Measurements from ENCODE around the gene SUMF1.

The SUMF1 gene

GRCh38 chr3:4511491-4512262, 44.6 kb upstream of the SUMF1 start:
- no peaks in the 10 kb centered on the region for H3K36me3 ChIP-seq
- H3K9me3 ChIP-seq, result no peaks in the 10 kb centered on the region
- H3K27ac ChIP-seq, result no peak overlapping the region
- peaks cover 0 to 98% (median 36%) of the 10 kb centered on the region in 4 donors for H3K4me1 ChIP-seq
- H3K27me3 ChIP-seq, result no peaks in the 10 kb centered on the region
- no peak for DNase-seq
- intact Hi-C loops (cut with DNase I; ENCODE audit: low total_unique reads), result no loop called here
- TF ChIP-seq CTCF (IDR thresholded peaks at IDR 0.05), result no peak
- H3K4me3 ChIP-seq, result no peak overlapping the region

GRCh38 chr3:4509983-4510755, 43.1 kb upstream of the SUMF1 start:
- no peak for DNase-seq
- H3K4me1 ChIP-seq, result peaks cover 0 to 98% (median 38%) of the 10 kb centered on the region in 4 donors
- intact Hi-C loops (cut with DNase I; ENCODE audit: low total_unique reads), result no loop called here

GRCh38 chr3:4509043-4509442, 42.0 kb upstream of the SUMF1 start:
- Histone ChIP-seq H3K9me3 (no peaks in the 10 kb centered on the region), H3K4me1 (peaks cover 0 to 98% (median 44%) of the 10 kb centered on the region in 4 donors), H3K27me3 (no peaks in the 10 kb centered on the region), H3K27ac (no peak overlapping the region), H3K4me3 (no peak overlapping the region), H3K36me3 (no peaks in the 10 kb centered on the region)
- TF ChIP-seq CTCF (IDR thresholded peaks at IDR 0.05), result no peak
- no peak for DNase-seq
- intact Hi-C loops (cut with DNase I; ENCODE audit: low total_unique reads), result no loop called here

More at GRCh38 chr3:4509983-4510755, 43.1 kb upstream of the SUMF1 start:
- Histone ChIP-seq H3K36me3 (no peaks in the 10 kb centered on the region), H3K4me3 (no peak overlapping the region), H3K9me3 (no peaks in the 10 kb centered on the region), H3K27me3 (no peaks in the 10 kb centered on the region), H3K27ac (no peak overlapping the region)
- no peak for TF ChIP-seq CTCF (IDR thresholded peaks at IDR 0.05)

- no peak overlapping the region for H3K4me3 ChIP-seq
- no peaks in the 10 kb centered on the region for H3K27me3 ChIP-seq
- H3K27ac ChIP-seq, result peak overlapping the region; percentile 29 to 94
- H3K36me3 ChIP-seq, result no peaks in the 10 kb centered on the region
- TF ChIP-seq CTCF (IDR thresholded peaks at IDR 0.05), result no peak
- peaks cover 0 to 98% (median 48%) of the 10 kb centered on the region in 4 donors for H3K4me1 ChIP-seq
- no peaks in the 10 kb centered on the region for H3K9me3 ChIP-seq
- intact Hi-C loops (cut with DNase I; ENCODE audit: low total_unique reads), result no loop called here
- no peak for DNase-seq
These were observed 41.2 kb upstream of the SUMF1 start for GRCh38 chr3:4508048-4508981.

- DNase-seq, result no peak
- peak overlapping the region; percentile 85 to 94 for H3K27ac ChIP-seq
- intact Hi-C loops (cut with DNase I; ENCODE audit: low total_unique reads), result no loop called here
- no peaks in the 10 kb centered on the region for H3K9me3 ChIP-seq
- H3K4me3 ChIP-seq, result no peak overlapping the region
- no peaks in the 10 kb centered on the region for H3K27me3 ChIP-seq
- no peaks in the 10 kb centered on the region for H3K36me3 ChIP-seq
- no peak for TF ChIP-seq CTCF (IDR thresholded peaks at IDR 0.05)
- peaks cover 0 to 97% (median 47%) of the 10 kb centered on the region in 4 donors for H3K4me1 ChIP-seq
These were observed 40.0 kb upstream of the SUMF1 start for GRCh38 chr3:4507024-4507596.
